Astrocyte (in vitro differentiated cells and primary cell): Measurements from ENCODE around the gene ZNF839. TPM values are rescaled to one million over a fixed set of nuclear protein-coding genes. Genes with fewer than 3 reads are reported as not detected.

ENCODE experiments used
- DNase-seq: peaks from one replicate; pipeline ENCODE4 v3.0.0-alpha.2; 2010; ENCODE audit warnings: low read depth
- FAIRE-seq: peaks from 2 replicates; lab custom pipeline; 2011; peaks lifted over from hg19 to GRCh38; lab: Jason Lieb, UNC
- H2AFZ ChIP-seq: 2 replicates; pipeline ENCODE4 v1.6.0; 2012; ENCODE audit warnings: low read depth, low read length, inconsistent platforms
- H3K27ac ChIP-seq: 2 replicates; pipeline ENCODE4 v1.5.1; 2011; ENCODE audit warnings: low read depth, low read length, inconsistent platforms
- H3K27me3 ChIP-seq: 2 replicates; pipeline ENCODE4 v1.6.0; 2011; ENCODE audit warnings: low read length, inconsistent platforms; ENCODE audit not compliant: insufficient read depth
- H3K36me3 ChIP-seq: 2 replicates; pipeline ENCODE4 v1.5.1; 2011; ENCODE audit warnings: low read length, inconsistent platforms; ENCODE audit not compliant: insufficient read depth
- H3K4me1 ChIP-seq: 2 replicates; pipeline ENCODE4 v1.5.1; 2011; ENCODE audit warnings: low read length, inconsistent platforms; ENCODE audit not compliant: insufficient read depth
- H3K4me2 ChIP-seq: 2 replicates; pipeline ENCODE4 v1.6.0; 2012; ENCODE audit warnings: low read length, inconsistent platforms
- H3K4me3 ChIP-seq: 2 replicates; pipeline ENCODE4 v1.5.1; 2011; ENCODE audit warnings: low read depth, mild to moderate bottlenecking, low read length, inconsistent platforms; ENCODE audit not compliant: insufficient read depth
- H3K79me2 ChIP-seq: 2 replicates; pipeline ENCODE4 v1.6.0; 2012; ENCODE audit warnings: mild to moderate bottlenecking, low read length, inconsistent platforms; ENCODE audit not compliant: insufficient read depth
- H3K9ac ChIP-seq: 2 replicates; pipeline ENCODE4 v1.6.0; 2012; ENCODE audit warnings: mild to moderate bottlenecking, low read length, inconsistent platforms
- H3K9me3 ChIP-seq: 2 replicates; pipeline ENCODE4 v1.5.1; 2012; ENCODE audit warnings: low read depth, mild to moderate bottlenecking, low read length, inconsistent platforms; ENCODE audit not compliant: insufficient read depth
- H4K20me1 ChIP-seq: 2 replicates; pipeline ENCODE4 v1.6.0; 2012; ENCODE audit warnings: low read length, inconsistent platforms; ENCODE audit not compliant: insufficient read depth
- H3K27ac Mint-ChIP-seq: one replicate; pipeline ENCODE4 v1.8.0; 2021; ENCODE audit warnings: mild to moderate bottlenecking, mixed read lengths; ENCODE audit not compliant: unreplicated experiment
- H3K27me3 Mint-ChIP-seq: one replicate; pipeline ENCODE4 v1.8.0; 2021; ENCODE audit warnings: low read depth, mixed read lengths; ENCODE audit not compliant: unreplicated experiment
- H3K36me3 Mint-ChIP-seq: one replicate; pipeline ENCODE4 v1.8.0; 2021; ENCODE audit warnings: low read depth, mixed read lengths; ENCODE audit not compliant: unreplicated experiment
- H3K4me1 Mint-ChIP-seq: one replicate; pipeline ENCODE4 v1.8.0; 2021; ENCODE audit warnings: low read depth, mixed read lengths; ENCODE audit not compliant: unreplicated experiment
- H3K4me3 Mint-ChIP-seq: one replicate; pipeline ENCODE4 v1.8.0; 2021; ENCODE audit warnings: mild to moderate bottlenecking, moderate library complexity, mixed read lengths; ENCODE audit not compliant: unreplicated experiment
- H3K9me3 Mint-ChIP-seq: one replicate; pipeline ENCODE4 v1.8.0; 2021; ENCODE audit warnings: mild to moderate bottlenecking, mixed read lengths; ENCODE audit not compliant: unreplicated experiment
- CTCF ChIP-seq: IDR thresholded peaks from 2 replicates; pipeline ENCODE4 v1.5.1; 2011; ENCODE audit warnings: low read depth, mild to moderate bottlenecking, inconsistent platforms, low read length, moderate library complexity; ENCODE audit not compliant: insufficient read depth
- EZH2 ChIP-seq: IDR thresholded peaks from 2 replicates; pipeline ENCODE4 v1.6.1; 2012; ENCODE audit warnings: mild to moderate bottlenecking, low read length, inconsistent platforms; ENCODE audit not compliant: insufficient read depth
- total RNA-seq: library from RNA; stranded (reverse); gene quantifications from 2 replicates; pipeline ENCODE4 v1.2.1, GENCODE V29; 2021

The ZNF839 gene
- total RNA-seq, 1 donor from 2014 or later: 8.0 TPM

GRCh38 chr14:102277874-102278630 is 41.5 kb upstream of the ZNF839 start:
- peaks cover 24% of the 10 kb centered on the region for H3K4me1 Mint-ChIP-seq

GRCh38 chr14:102278631-102278935 is 41.0 kb upstream of the ZNF839 start:
- Histone ChIP-seq H3K27me3 (no peaks in the 10 kb centered on the region), H3K9me3 (no peaks in the 10 kb centered on the region), H4K20me1 (no peaks in the 10 kb centered on the region), H3K36me3 (no peaks in the 10 kb centered on the region), H3K4me1 (peaks cover 33% of the 10 kb centered on the region), H3K9ac (peak overlapping the region; percentile 93), H2AFZ (no peak overlapping the region), H3K27ac (peak overlapping the region; percentile 100), H3K4me3 (no peak overlapping the region), H3K79me2 (peaks cover 1% of the 10 kb centered on the region), H3K4me2 (no peak overlapping the region)
- Mint-ChIP-seq H3K27me3 (no peaks in the 10 kb centered on the region), H3K36me3 (peaks cover 2% of the 10 kb centered on the region), H3K27ac (peak overlapping the region; percentile 19), H3K9me3 (no peaks in the 10 kb centered on the region), H3K4me3 (no peak overlapping the region), H3K4me1 (peaks cover 24% of the 10 kb centered on the region)
- no peak for FAIRE-seq
- TF ChIP-seq EZH2: no peak
- TF ChIP-seq CTCF: no peak
- DNase-seq: no peak

More at GRCh38 chr14:102277874-102278630, 41.5 kb upstream of the ZNF839 start:
- Histone ChIP-seq H4K20me1 (no peaks in the 10 kb centered on the region), H3K4me1 (peaks cover 32% of the 10 kb centered on the region), H3K36me3 (no peaks in the 10 kb centered on the region), H3K4me2 (no peak overlapping the region), H2AFZ (no peak overlapping the region), H3K27me3 (no peaks in the 10 kb centered on the region), H3K9me3 (no peaks in the 10 kb centered on the region), H3K4me3 (no peak overlapping the region), H3K27ac (peak overlapping the region; percentile 100), H3K9ac (peak overlapping the region; percentile 93), H3K79me2 (no peaks in the 10 kb centered on the region)
- FAIRE-seq (no peak), DNase-seq (no peak)
- Mint-ChIP-seq H3K36me3 (peaks cover 2% of the 10 kb centered on the region), H3K9me3 (no peaks in the 10 kb centered on the region), H3K4me3 (no peak overlapping the region), H3K27ac (no peak overlapping the region), H3K27me3 (no peaks in the 10 kb centered on the region)
- TF ChIP-seq CTCF (no peak), EZH2 (no peak)

- TF ChIP-seq CTCF (no peak), EZH2 (no peak)
- Mint-ChIP-seq H3K27me3 (no peaks in the 10 kb centered on the region), H3K36me3 (peaks cover 2% of the 10 kb centered on the region), H3K27ac (peak overlapping the region; percentile 98), H3K9me3 (no peaks in the 10 kb centered on the region), H3K4me3 (no peak overlapping the region), H3K4me1 (peaks cover 24% of the 10 kb centered on the region)
- Histone ChIP-seq H3K79me2 (peaks cover 6% of the 10 kb centered on the region), H2AFZ (no peak overlapping the region), H4K20me1 (no peaks in the 10 kb centered on the region), H3K36me3 (no peaks in the 10 kb centered on the region), H3K4me2 (peak overlapping the region; percentile 82), H3K9me3 (no peaks in the 10 kb centered on the region), H3K27ac (peak overlapping the region; percentile 100), H3K4me1 (peaks cover 37% of the 10 kb centered on the region), H3K9ac (peak overlapping the region; percentile 93), H3K27me3 (no peaks in the 10 kb centered on the region), H3K4me3 (no peak overlapping the region)
- DNase-seq: no peak
- no peak for FAIRE-seq
Measured at GRCh38 chr14:102279282-102279681, 40.3 kb upstream of the ZNF839 start.
